ENCODE results near the gene TMX2. TPM values are rescaled to one million over a fixed set of nuclear protein-coding genes. Genes with fewer than 3 reads are reported as not detected.

TMX2 gene
- total RNA-seq, 2 experiments from 2014 or later: 54.9 to 66.9 TPM

DNA sequence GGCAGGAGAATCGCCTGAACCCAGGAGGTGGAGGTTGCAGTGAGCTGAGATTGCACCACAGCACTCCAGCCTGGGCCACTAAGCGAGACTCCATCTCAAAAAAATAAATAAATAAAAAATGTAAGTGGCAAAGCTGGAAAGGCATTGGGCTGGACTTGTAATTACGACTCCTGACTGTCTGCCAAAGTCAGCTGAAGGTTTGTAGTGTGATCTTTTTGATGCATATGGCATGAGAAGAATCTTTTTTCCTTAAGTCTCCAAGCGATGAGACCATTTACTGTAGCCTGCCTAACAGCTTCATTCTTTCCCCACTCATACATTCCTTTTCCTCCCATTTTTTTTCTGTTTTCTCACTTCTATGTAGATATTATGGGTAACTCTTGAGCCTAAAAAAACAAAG lies 74.0 kb downstream of the TMX2 start:
- H3K4me1 ChIP-seq (ENCODE audit: insufficient read depth, low read length, poor library complexity, severe bottlenecking): no peaks in the 10 kb centered on the region
- no peaks in the 10 kb centered on the region for H3K79me2 ChIP-seq (ENCODE audit: insufficient read depth, low read depth, low read length)
- no peak for TF ChIP-seq EZH2phosphoT487 (IDR thresholded peaks at IDR 0.05; ENCODE audit: borderline replicate concordance, low read depth, low read length)
- no peak for TF ChIP-seq CTCF (conservative IDR thresholded peaks at IDR 0.05; ENCODE audit: low read length)

GRCh38 chr11:57787006-57787604 lies 74.7 kb downstream of the TMX2 start:
- CTCF ChIA-PET (ENCODE audit: unreplicated experiment): no interaction called here
- H3K4me1 ChIP-seq (ENCODE audit: insufficient read depth, low read length, poor library complexity, severe bottlenecking): no peaks in the 10 kb centered on the region
- H3K36me3 ChIP-seq (ENCODE audit: insufficient read depth, low read length): no peaks in the 10 kb centered on the region
- TF ChIP-seq CTCF (conservative IDR thresholded peaks at IDR 0.05; ENCODE audit: low read length): no peak
- TF ChIP-seq EZH2phosphoT487 (IDR thresholded peaks at IDR 0.05; ENCODE audit: borderline replicate concordance, low read depth, low read length): no peak
- DNase-seq (ENCODE audit: low spot score): no peak
- no peaks in the 10 kb centered on the region for H3K9me3 ChIP-seq (ENCODE audit: low read length)
- H3K4me2 ChIP-seq (ENCODE audit: low read length): no peak overlapping the region
- H4K20me1 ChIP-seq (ENCODE audit: insufficient read depth, low read length): no peaks in the 10 kb centered on the region
- no TSS peak for BruUV-seq (replicated peaks)
- POLR2A ChIA-PET: interaction anchor here (0.6 kb wide), 1 partner anchor 630 kb away, joined by 3 read pairs; no protein-coding TSS in a partner anchor
- H3K9me2 ChIP-seq (ENCODE audit: insufficient read depth, low read length): no peaks in the 10 kb centered on the region
- intact Hi-C loops (cut with micrococcal nuclease; ENCODE audit: unreplicated experiment): no loop called here
- no peaks in the 10 kb centered on the region for H3K79me2 ChIP-seq (ENCODE audit: insufficient read depth, low read depth, low read length)
- H3K27ac ChIP-seq (ENCODE audit: low read depth, low read length, poor library complexity, severe bottlenecking): no peak overlapping the region
- no peak overlapping the region for H2AFZ ChIP-seq (ENCODE audit: low read length)
- no peak overlapping the region for H3K4me3 ChIP-seq (ENCODE audit: low read depth, low read length, poor library complexity, severe bottlenecking)

More for the DNA sequence above, 74.0 kb downstream of the TMX2 start:
- ChIA-PET CTCF (ENCODE audit: unreplicated experiment) (no interaction called here), POLR2A (no interaction called here)
- no peak overlapping the region for H3K4me3 ChIP-seq (ENCODE audit: low read depth, low read length, poor library complexity, severe bottlenecking)
- intact Hi-C loops (cut with micrococcal nuclease; ENCODE audit: unreplicated experiment): no loop called here
- no peak overlapping the region for H3K27ac ChIP-seq (ENCODE audit: low read depth, low read length, poor library complexity, severe bottlenecking)
- BruUV-seq (replicated peaks): no TSS peak
- no peak overlapping the region for H2AFZ ChIP-seq (ENCODE audit: low read length)
- H3K9me3 ChIP-seq (ENCODE audit: low read length): no peaks in the 10 kb centered on the region
- no peaks in the 10 kb centered on the region for H4K20me1 ChIP-seq (ENCODE audit: insufficient read depth, low read length)
- H3K36me3 ChIP-seq (ENCODE audit: insufficient read depth, low read length): no peaks in the 10 kb centered on the region
- no peaks in the 10 kb centered on the region for H3K9me2 ChIP-seq (ENCODE audit: insufficient read depth, low read length)
- H3K4me2 ChIP-seq (ENCODE audit: low read length): no peak overlapping the region
- DNase-seq (ENCODE audit: low spot score): no peak

DNA sequence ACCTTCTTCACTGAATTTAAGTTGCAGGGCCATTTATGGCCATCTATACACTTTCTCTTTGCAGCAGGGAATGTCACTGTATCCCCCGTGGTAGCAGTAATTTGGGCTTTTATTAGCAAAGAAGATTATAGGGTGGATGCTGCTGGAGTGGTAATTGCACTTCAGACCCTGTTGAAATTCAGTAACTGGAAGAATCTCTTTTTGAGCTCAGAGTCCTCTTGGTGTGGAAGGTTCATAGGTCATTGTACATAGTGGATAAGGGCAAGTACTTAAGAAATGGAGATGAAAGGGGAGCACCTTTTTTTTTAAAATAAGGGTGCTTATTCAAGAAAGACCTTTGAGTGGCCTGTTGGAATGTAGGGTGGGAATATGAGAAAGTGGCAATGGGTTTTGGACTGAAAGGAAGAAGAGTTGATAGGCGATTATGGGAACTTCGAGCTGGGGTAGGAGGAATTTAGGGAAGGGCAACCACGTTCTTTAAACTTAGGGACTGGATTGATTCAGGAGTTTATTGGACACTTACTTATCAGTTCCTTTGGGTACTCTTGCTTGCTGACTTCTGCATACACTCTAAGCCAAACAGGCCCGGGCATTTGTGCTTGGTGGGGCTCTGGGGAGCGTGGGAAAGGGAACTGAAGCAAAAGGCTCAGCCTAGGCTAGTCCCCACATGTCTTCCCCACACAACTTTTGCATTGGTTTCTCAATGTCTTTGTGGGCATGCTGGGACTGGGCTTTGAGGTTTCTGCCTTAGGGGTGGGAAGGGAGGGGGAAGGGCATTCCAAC lies 75.7 kb downstream of the TMX2 start:
- Histone ChIP-seq H2AFZ (ENCODE audit: low read length) (no peak overlapping the region), H3K4me3 (ENCODE audit: low read depth, low read length, poor library complexity, severe bottlenecking) (no peak overlapping the region), H4K20me1 (ENCODE audit: insufficient read depth, low read length) (no peaks in the 10 kb centered on the region), H3K79me2 (ENCODE audit: insufficient read depth, low read depth, low read length) (no peaks in the 10 kb centered on the region), H3K9me2 (ENCODE audit: insufficient read depth, low read length) (no peaks in the 10 kb centered on the region), H3K4me2 (ENCODE audit: low read length) (no peak overlapping the region), H3K27ac (ENCODE audit: low read depth, low read length, poor library complexity, severe bottlenecking) (no peak overlapping the region), H3K9me3 (ENCODE audit: low read length) (no peaks in the 10 kb centered on the region), H3K36me3 (ENCODE audit: insufficient read depth, low read length) (no peaks in the 10 kb centered on the region), H3K4me1 (ENCODE audit: insufficient read depth, low read length, poor library complexity, severe bottlenecking) (no peaks in the 10 kb centered on the region)
- POLR2A ChIA-PET: interaction anchor here (0.6 to 1.2 kb wide), 3 partner anchors 13 to 1251 kb away, joined by 3 to 4 read pairs (median 3); no protein-coding TSS in a partner anchor
- intact Hi-C loops (cut with micrococcal nuclease; ENCODE audit: unreplicated experiment): no loop called here
- no peak for DNase-seq (ENCODE audit: low spot score)
- CTCF ChIA-PET (ENCODE audit: unreplicated experiment): no interaction called here
- no TSS peak for BruUV-seq (replicated peaks)
- TF ChIP-seq CTCF (conservative IDR thresholded peaks at IDR 0.05; ENCODE audit: low read length): no peak
- no peak for TF ChIP-seq EZH2phosphoT487 (IDR thresholded peaks at IDR 0.05; ENCODE audit: borderline replicate concordance, low read depth, low read length)
